ENCODE data around the gene FMN2. TPM values are rescaled to one million over a fixed set of nuclear protein-coding genes. Genes with fewer than 3 reads are reported as not detected.
"Not testable (repeated sequence)": the region's sequence is repeated elsewhere in the genome, so short reads cannot be mapped to it uniquely, and the experiment has no call there.

The FMN2 gene
- total RNA-seq, 8 experiments from 2014 or later, result 0.27 to 29.0 (median 23.0) TPM

- Histone ChIP-seq H3K4me1 (replicated peaks in 1 of 2) (no peaks in the 10 kb centered on the region), H3K4me3 (no peak overlapping the region), H3K27ac (no peak overlapping the region)
- in situ Hi-C loops (cut with MboI; ENCODE audit: low pct_unique_long_range_greater_than_20kb in 2 of 9, low sequenced_read_pairs in 9 of 9, unreplicated experiment in 9 of 9), result no loop called here
- 11 to 91% (median 79%) methylated on average over 1 to 4 of the region's 4 CpGs for WGBS, 10 experiments
- ATAC-seq (replicated peaks in 6 of 8), result no peak
Measured at GRCh38 chr1:240256836-240257503, 165.3 kb downstream of the FMN2 start.

GRCh38 chr1:240258910-240259309 lies 167.2 kb downstream of the FMN2 start:
- in situ Hi-C loops (cut with MboI; ENCODE audit: low pct_unique_long_range_greater_than_20kb in 2 of 9, low sequenced_read_pairs in 9 of 9, unreplicated experiment in 9 of 9), result no loop called here
- no peak for ATAC-seq (replicated peaks in 6 of 8)
- Histone ChIP-seq H3K4me3 (no peak overlapping the region), H3K27ac (no peak overlapping the region), H3K4me1 (replicated peaks in 1 of 2) (no peaks in the 10 kb centered on the region)
- 0 to 100% (median 81%) methylated on average over 1 to 3 of the region's 3 CpGs; no CpG with 5 or more reads in 2 of the 10 experiments for WGBS, 10 experiments

- H3K4me3 ChIP-seq; H3K27ac ChIP-seq; in situ Hi-C loops (cut with MboI; ENCODE audit: low pct_unique_long_range_greater_than_20kb in 2 of 9, low sequenced_read_pairs in 9 of 9, unreplicated experiment in 9 of 9); ATAC-seq (replicated peaks in 6 of 8); H3K4me1 ChIP-seq (replicated peaks in 1 of 2): not testable (repeated sequence)
- 56 to 100% (median 80%) methylated on average over 1 to 2 of the region's 2 CpGs; no CpG with 5 or more reads in 1 of the 10 experiments for WGBS, 10 experiments
Measured at GRCh38 chr1:240264494-240264893, 172.8 kb downstream of the FMN2 start.

- H3K4me1 ChIP-seq (replicated peaks in 1 of 2), result no peaks in the 10 kb centered on the region
- H3K27ac ChIP-seq, result no peak overlapping the region
- in situ Hi-C loops (cut with MboI; ENCODE audit: low pct_unique_long_range_greater_than_20kb in 2 of 9, low sequenced_read_pairs in 9 of 9, unreplicated experiment in 9 of 9), result no loop called here
- no peak overlapping the region for H3K4me3 ChIP-seq
- 58 to 100% (median 81%) methylated on average over 1 to 2 of the region's 2 CpGs for WGBS, 10 experiments
- no peak for ATAC-seq (replicated peaks in 6 of 8)
Measured at GRCh38 chr1:240271081-240271480, 179.4 kb downstream of the FMN2 start.

GRCh38 chr1:240274569-240274968 lies 182.9 kb downstream of the FMN2 start:
- no peak for ATAC-seq (replicated peaks in 6 of 8)
- H3K4me3 ChIP-seq, result no peak overlapping the region
- no peak overlapping the region for H3K27ac ChIP-seq
- no peaks in the 10 kb centered on the region for H3K4me1 ChIP-seq (replicated peaks in 1 of 2)
- in situ Hi-C loops (cut with MboI; ENCODE audit: low pct_unique_long_range_greater_than_20kb in 2 of 9, low sequenced_read_pairs in 9 of 9, unreplicated experiment in 9 of 9), result no loop called here
- 52 to 100% (median 92%) methylated on average over 1 to 5 of the region's 5 CpGs; no CpG with 5 or more reads in 2 of the 10 experiments for WGBS, 10 experiments

GRCh38 chr1:240275219-240275618 lies 183.5 kb downstream of the FMN2 start:
- H3K4me1 ChIP-seq (replicated peaks in 1 of 2); H3K4me3 ChIP-seq; H3K27ac ChIP-seq; ATAC-seq (replicated peaks in 6 of 8); in situ Hi-C loops (cut with MboI; ENCODE audit: low pct_unique_long_range_greater_than_20kb in 2 of 9, low sequenced_read_pairs in 9 of 9, unreplicated experiment in 9 of 9): not testable (repeated sequence)

- 56 to 100% (median 88%) methylated on average over 2 to 6 of the region's 6 CpGs; no CpG with 5 or more reads in 1 of the 10 experiments for whole genome bisulfite sequencing, 10 experiments
- no peaks in the 10 kb centered on the region for H3K4me1 ChIP-seq (replicated peaks in 1 of 2)
- in situ Hi-C loops (cut with MboI; ENCODE audit: low pct_unique_long_range_greater_than_20kb in 2 of 9, low sequenced_read_pairs in 9 of 9, unreplicated experiment in 9 of 9), result no loop called here
- no peak for ATAC-seq (replicated peaks in 6 of 8)
- H3K27ac ChIP-seq, result no peak overlapping the region
- no peak overlapping the region for H3K4me3 ChIP-seq
Measured at GRCh38 chr1:240278082-240278481, 186.4 kb downstream of the FMN2 start.

- 78 to 100% (median 95%) methylated on average over 1 to 11 of the region's 11 CpGs for WGBS, 10 experiments
- in situ Hi-C loops (cut with MboI; ENCODE audit: low pct_unique_long_range_greater_than_20kb in 2 of 9, low sequenced_read_pairs in 9 of 9, unreplicated experiment in 9 of 9), result no loop called here
- Histone ChIP-seq H3K27ac (no peak overlapping the region), H3K4me3 (no peak overlapping the region), H3K4me1 (replicated peaks in 1 of 2) (no peaks in the 10 kb centered on the region)
- no peak for ATAC-seq (replicated peaks in 6 of 8)
Measured at GRCh38 chr1:240280560-240281322, 189.1 kb downstream of the FMN2 start.

- no peak overlapping the region for H3K27ac ChIP-seq
- H3K4me3 ChIP-seq, result no peak overlapping the region
- ATAC-seq (replicated peaks in 6 of 8), result no peak
- in situ Hi-C loops (cut with MboI; ENCODE audit: low pct_unique_long_range_greater_than_20kb in 2 of 9, low sequenced_read_pairs in 9 of 9, unreplicated experiment in 9 of 9), result no loop called here
- H3K4me1 ChIP-seq (replicated peaks in 1 of 2), result no peaks in the 10 kb centered on the region
- whole genome bisulfite sequencing, 10 experiments, result 78 to 96% (median 92%) methylated on average over 3 to 7 of the region's 7 CpGs; no CpG with 5 or more reads in 3 of the 10 experiments
Measured at GRCh38 chr1:240282061-240282830, 190.6 kb downstream of the FMN2 start.

- in situ Hi-C loops (cut with MboI; ENCODE audit: low pct_unique_long_range_greater_than_20kb in 2 of 9, low sequenced_read_pairs in 9 of 9, unreplicated experiment in 9 of 9), result no loop called here
- H3K27ac ChIP-seq, result no peak overlapping the region
Measured at GRCh38 chr1:240284656-240285414, 193.2 kb downstream of the FMN2 start.

GRCh38 chr1:240285540-240285939 lies 193.9 kb downstream of the FMN2 start:
- 0 to 100% (median 79%) methylated on average over 1 to 4 of the region's 4 CpGs for WGBS, 10 experiments
- Histone ChIP-seq H3K27ac (no peak overlapping the region), H3K4me1 (replicated peaks in 1 of 2) (no peaks in the 10 kb centered on the region), H3K4me3 (no peak overlapping the region)
- peak in 2 of 8 experiments; percentile 56 to 95 for ATAC-seq (replicated peaks in 6 of 8)
- in situ Hi-C loops (cut with MboI; ENCODE audit: low pct_unique_long_range_greater_than_20kb in 2 of 9, low sequenced_read_pairs in 9 of 9, unreplicated experiment in 9 of 9), result no loop called here

More at GRCh38 chr1:240284656-240285414, 193.2 kb downstream of the FMN2 start:
- H3K4me3 ChIP-seq, result no peak overlapping the region
- ATAC-seq (replicated peaks in 6 of 8), result peak in 1 of 8 experiments; percentile 50
- 3 to 95% (median 83%) methylated on average over 3 to 7 of the region's 7 CpGs for WGBS, 10 experiments
- H3K4me1 ChIP-seq (replicated peaks in 1 of 2), result no peaks in the 10 kb centered on the region

GRCh38 chr1:240287722-240288121 lies 196.0 kb downstream of the FMN2 start:
- no peak overlapping the region for H3K4me3 ChIP-seq
- WGBS, 10 experiments, result 33 to 100% (median 100%) methylated on average over 1 of the region's 1 CpG; no CpG with 5 or more reads in 3 of the 10 experiments
- no peak for ATAC-seq (replicated peaks in 6 of 8)
- in situ Hi-C loops (cut with MboI; ENCODE audit: low pct_unique_long_range_greater_than_20kb in 2 of 9, low sequenced_read_pairs in 9 of 9, unreplicated experiment in 9 of 9), result no loop called here
- peaks cover 0 to under 1% of the 10 kb centered on the region in 2 donors for H3K4me1 ChIP-seq (replicated peaks in 1 of 2)
- no peak overlapping the region for H3K27ac ChIP-seq

All from motor neuron (in vitro differentiated cells).